GM12878 (cell line): ENCODE results near the gene COL23A1. TPM values are rescaled to one million over a fixed set of nuclear protein-coding genes. Genes with fewer than 3 reads are reported as not detected.

Experiments used
- ATAC-seq: fragments of 200-7000 bp; cut with Tn5 transposase; 3 replicates; pipeline ENCODE4 v1.9.1; 2020; ENCODE audit warnings: mild to moderate bottlenecking, moderate library complexity
- BruUV-seq: library from RNA; stranded (reverse); fragments of 400-500 nt; replicated peaks from 2 replicates; lab custom pipeline; 2021; lab: Mats Ljungman, UMichigan
- CTCF ChIA-PET: fragments of 300-600 bp; sonication (Branson Sonifier 250); formaldehyde crosslinking; extraction: SDS; loops from one replicate; lab custom pipeline; 2021; ENCODE audit warnings: inconsistent platforms; lab: Yijun Ruan, JAX
- POLR2A ChIA-PET: fragments of 350-600 bp; formaldehyde crosslinking; extraction: SDS; loops from one replicate; lab custom pipeline; 2021; ENCODE audit warnings: inconsistent platforms; lab: Charles Lee
- RAD21 ChIA-PET: fragments of 300-600 bp; sonication (Branson Sonifier 250); formaldehyde crosslinking; loops from one replicate; lab custom pipeline; 2023; ENCODE audit warnings: antibody characterized with exemption; ENCODE audit not compliant: unreplicated experiment; lab: Charles Lee
- SMC1A ChIA-PET: fragments of 300-600 bp; sonication (Branson Sonifier 250); formaldehyde crosslinking; loops from one replicate; lab custom pipeline; 2023; ENCODE audit not compliant: unreplicated experiment, uncharacterized antibody; lab: Charles Lee
- DNase-seq: peaks from one replicate; pipeline ENCODE4 v3.0.0-alpha.2; 2011; ENCODE audit warnings: low read depth, low spot score
- FAIRE-seq: peaks from 3 replicates; lab custom pipeline; 2011; peaks lifted over from hg19 to GRCh38; lab: Jason Lieb, UNC
- H2AFZ ChIP-seq: 2 replicates; pipeline ENCODE4 v1.6.0; 2011; ENCODE audit warnings: low read depth, low read length, control low read depth; ENCODE audit not compliant: control insufficient read depth
- H3K27ac ChIP-seq: 2 replicates; pipeline ENCODE4 v1.5.1; 2011; ENCODE audit warnings: control low read depth; ENCODE audit not compliant: control insufficient read depth, insufficient read depth
- H3K27me3 ChIP-seq, 2 experiments: replicated peaks in 1 of 2; 2 replicates each; pipeline versions ENCODE4 v1.6.0 to v1.6.1; 2011; ENCODE audit warnings: low read length in 1 of 2; ENCODE audit not compliant: control insufficient read depth in 2 of 2, insufficient read depth in 2 of 2
- H3K36me3 ChIP-seq, 2 experiments: 2 replicates each; pipeline ENCODE4 v1.5.1; 2011; ENCODE audit warnings: low read length in 1 of 2; ENCODE audit not compliant: control insufficient read depth in 2 of 2, insufficient read depth in 2 of 2
- H3K4me1 ChIP-seq: 2 replicates; pipeline ENCODE4 v1.6.1; 2011; ENCODE audit warnings: mild to moderate bottlenecking, low read length, moderate library complexity, mixed read lengths; ENCODE audit not compliant: control insufficient read depth, insufficient read depth
- H3K4me2 ChIP-seq: 2 replicates; pipeline ENCODE4 v1.6.0; 2011; ENCODE audit warnings: control low read depth; ENCODE audit not compliant: control insufficient read depth, insufficient read depth
- H3K4me3 ChIP-seq: fragments of 200-600 bp; sonication (generic); 2 replicates; pipeline ENCODE4 v1.5.1; 2016
- H3K79me2 ChIP-seq: 2 replicates; pipeline ENCODE4 v1.6.0; 2011; ENCODE audit warnings: low read length; ENCODE audit not compliant: control insufficient read depth, insufficient read depth
- H3K9ac ChIP-seq: 2 replicates; pipeline ENCODE4 v1.8.0; 2011; ENCODE audit warnings: low read length, control low read depth, mixed read lengths; ENCODE audit not compliant: control insufficient read depth, insufficient read depth
- H3K9me3 ChIP-seq: replicated peaks from 3 replicates; pipeline ENCODE4 v1.5.1; 2011; ENCODE audit warnings: mild to moderate bottlenecking, low read length; ENCODE audit not compliant: control insufficient read depth, insufficient read depth
- H4K20me1 ChIP-seq: 2 replicates; pipeline ENCODE4 v1.6.0; 2011; ENCODE audit not compliant: control insufficient read depth, insufficient read depth
- ASH2L ChIP-seq: fragments of 300-600, 200-600 bp; sonication (generic); IDR thresholded peaks from 2 replicates; pipeline ENCODE4 v1.6.1; 2017; ENCODE audit warnings: low read depth, mild to moderate bottlenecking, borderline replicate concordance
- BCL11A ChIP-seq: IDR thresholded peaks from 2 replicates; pipeline ENCODE4 v1.6.1; 2011; ENCODE audit warnings: low read depth, low read length
- BMI1 ChIP-seq: fragments of 450-650 bp; IDR thresholded peaks from 2 replicates; pipeline ENCODE4 v1.6.1; 2016; ENCODE audit warnings: mild to moderate bottlenecking, moderate library complexity, borderline replicate concordance
- CBX5 ChIP-seq: sonication (generic); IDR thresholded peaks from 2 replicates; pipeline ENCODE4 v1.6.1; 2016; ENCODE audit warnings: low read depth, moderate library complexity, mild to moderate bottlenecking, inconsistent platforms
- CREB1 ChIP-seq: IDR thresholded peaks from 2 replicates; pipeline ENCODE4 v1.6.1; 2012; ENCODE audit warnings: low read depth, mild to moderate bottlenecking, inconsistent platforms
- DPF2 ChIP-seq: fragments of 450-650 bp; IDR thresholded peaks from 2 replicates; pipeline ENCODE4 v1.6.1; 2017; ENCODE audit warnings: mild to moderate bottlenecking
- EED ChIP-seq: sonication (generic); IDR thresholded peaks from 2 replicates; pipeline ENCODE4 v1.6.1; 2016; ENCODE audit warnings: antibody characterized with exemption, low read depth
- MYB ChIP-seq: fragments of 150-350 bp; IDR thresholded peaks from 2 replicates; pipeline ENCODE4 v1.6.1; 2014; ENCODE audit warnings: mild to moderate bottlenecking, low read depth, low read length, borderline replicate concordance
- NBN ChIP-seq: fragments of 450-650 bp; IDR thresholded peaks from 2 replicates; pipeline ENCODE4 v1.6.1; 2016
- NFIC ChIP-seq: IDR thresholded peaks from 2 replicates; pipeline ENCODE4 v1.6.1; 2012; ENCODE audit warnings: low read depth, mild to moderate bottlenecking, inconsistent platforms, low read length, moderate library complexity
- POLR2A ChIP-seq: IDR thresholded peaks from 2 replicates; pipeline ENCODE4 v1.6.1; 2011; ENCODE audit warnings: low read depth, mild to moderate bottlenecking, low read length
- POLR2AphosphoS5 ChIP-seq: IDR thresholded peaks from 2 replicates; pipeline ENCODE4 v1.6.1; 2011; ENCODE audit warnings: mild to moderate bottlenecking, low read length, inconsistent platforms
- POU2F2 ChIP-seq: IDR thresholded peaks from 3 replicates; pipeline ENCODE4 v1.6.1; 2011; ENCODE audit warnings: low read depth, mild to moderate bottlenecking, low read length, borderline replicate concordance
- RB1 ChIP-seq: fragments of 450-650 bp; formaldehyde crosslinking; IDR thresholded peaks from 2 replicates; pipeline ENCODE4 v1.6.1; 2017; ENCODE audit warnings: mild to moderate bottlenecking, borderline replicate concordance
- RELA ChIP-seq: fragments of 450-650 bp; IDR thresholded peaks from 2 replicates; pipeline ENCODE4 v1.8.0; 2014; ENCODE audit warnings: borderline replicate concordance; ENCODE audit not compliant: partially characterized antibody
- TCF7 ChIP-seq: IDR thresholded peaks from 2 replicates; pipeline ENCODE4 v1.6.1; 2014; ENCODE audit warnings: antibody characterized with exemption, borderline replicate concordance
- ZNF274 ChIP-seq: IDR thresholded peaks from one replicate; pipeline ENCODE4 v1.8.0; 2011; ENCODE audit not compliant: insufficient read length, insufficient read depth
- WGBS: methylation state at CpG from one replicate; pipeline ENCODE4 v1.1.6; 2016; ENCODE audit warnings: low lambda C conversion rate; ENCODE audit not compliant: insufficient replicate concordance, insufficient coverage; ENCODE audit errors: missing lambda C conversion rate; 5-methylcytosine and 5-hydroxymethylcytosine counted together
- in situ Hi-C: fragments of 300-500 bp; cut with MboI; formaldehyde crosslinking; loops from 9 replicates; pipeline ENCODE4 v1.14.3; 2018; ENCODE audit warnings: mixed read lengths
- intact Hi-C: fragments of 100-400 bp; cut with micrococcal nuclease; formaldehyde crosslinking; loops from one replicate; pipeline ENCODE4 v1.14.2; 2022; ENCODE audit not compliant: unreplicated experiment
- polyA plus RNA-seq, 11 experiments: library from polyadenylated mRNA; depleted of rRNA in 4 of 11; unstranded in 6 of 11; stranded (reverse) in 5 of 11; fragments of >200 nt; fragmentation: Nextera tagmentation in 4 of 11; fragmentation: Illumina TruSeq in 1 of 11; extraction: Ambion mirVana in 4 of 11; extraction: Trizol in 1 of 11; gene quantifications; 1 replicate in 1 of 11; 2 replicates in 10 of 11; pipeline versions ENCODE4 v1.2.1 to v1.2.3, GENCODE V29; 2011 to 2016; ENCODE audit warnings: inconsistent platforms in 2 of 11, missing spikeins in 2 of 11, low read depth in 1 of 11
- total RNA-seq, 4 experiments: library from RNA; depleted of rRNA in 3 of 4; stranded (reverse); fragments of >200 nt in 3 of 4; fragmentation: Illumina TruSeq in 1 of 4; extraction: Trizol in 1 of 4; gene quantifications; 2 replicates each; pipeline versions ENCODE4 v1.2.1 to v1.2.3, GENCODE V29; 2013 to 2021
- TF ChIP-seq, protein P1 (sequence below): fragments of 450-650 bp; formaldehyde crosslinking; IDR thresholded peaks from 2 replicates; pipeline ENCODE4 v1.5.0; 2022; ENCODE audit warnings: mild to moderate bottlenecking, missing genetic modification characterization

The COL23A1 gene
- total and polyA plus RNA-seq, 10 of the 15 experiments (the other 5 are each of a cell fraction or from before 2014, with no cell fraction given) = 0.03 to 0.83 (median 0.09) TPM; not detected in 5

DNA sequence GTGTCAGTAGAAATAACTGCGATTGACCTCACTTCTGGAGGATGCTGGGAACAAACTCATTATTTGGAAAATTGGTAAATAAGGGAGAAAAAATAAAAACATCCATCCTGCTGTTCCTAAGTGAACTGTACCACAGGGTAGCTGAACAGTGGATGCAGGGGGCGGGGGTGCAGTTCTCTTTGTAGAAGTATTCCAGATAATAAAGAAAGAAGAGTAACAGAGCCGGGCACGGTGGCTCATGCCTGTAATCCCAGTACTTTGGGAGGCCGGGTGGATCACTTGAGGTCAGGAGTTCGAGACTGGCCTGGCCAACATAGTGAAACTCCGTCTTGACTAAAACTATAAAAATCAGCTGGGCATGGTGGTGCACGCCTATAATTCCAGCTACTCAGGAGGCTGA lies 132.1 kb downstream of the COL23A1 start:
- DNase-seq (no peak), FAIRE-seq (no peak)
- POLR2A ChIA-PET = no interaction called here
- no peak overlapping the region for H3K4me2 ChIP-seq
- no peaks in the 10 kb centered on the region for H3K27me3 ChIP-seq
- CTCF ChIA-PET = no interaction called here
- H3K9ac ChIP-seq = no peak overlapping the region
- RAD21 ChIA-PET = no interaction called here
- H4K20me1 ChIP-seq = no peaks in the 10 kb centered on the region
- H3K27ac ChIP-seq = no peak overlapping the region
- H3K79me2 ChIP-seq = no peaks in the 10 kb centered on the region
- no TSS peak for BruUV-seq
- TF ChIP-seq CBX5 (no peak), NFIC (no peak)
- TF ChIP-seq, protein P1, sequence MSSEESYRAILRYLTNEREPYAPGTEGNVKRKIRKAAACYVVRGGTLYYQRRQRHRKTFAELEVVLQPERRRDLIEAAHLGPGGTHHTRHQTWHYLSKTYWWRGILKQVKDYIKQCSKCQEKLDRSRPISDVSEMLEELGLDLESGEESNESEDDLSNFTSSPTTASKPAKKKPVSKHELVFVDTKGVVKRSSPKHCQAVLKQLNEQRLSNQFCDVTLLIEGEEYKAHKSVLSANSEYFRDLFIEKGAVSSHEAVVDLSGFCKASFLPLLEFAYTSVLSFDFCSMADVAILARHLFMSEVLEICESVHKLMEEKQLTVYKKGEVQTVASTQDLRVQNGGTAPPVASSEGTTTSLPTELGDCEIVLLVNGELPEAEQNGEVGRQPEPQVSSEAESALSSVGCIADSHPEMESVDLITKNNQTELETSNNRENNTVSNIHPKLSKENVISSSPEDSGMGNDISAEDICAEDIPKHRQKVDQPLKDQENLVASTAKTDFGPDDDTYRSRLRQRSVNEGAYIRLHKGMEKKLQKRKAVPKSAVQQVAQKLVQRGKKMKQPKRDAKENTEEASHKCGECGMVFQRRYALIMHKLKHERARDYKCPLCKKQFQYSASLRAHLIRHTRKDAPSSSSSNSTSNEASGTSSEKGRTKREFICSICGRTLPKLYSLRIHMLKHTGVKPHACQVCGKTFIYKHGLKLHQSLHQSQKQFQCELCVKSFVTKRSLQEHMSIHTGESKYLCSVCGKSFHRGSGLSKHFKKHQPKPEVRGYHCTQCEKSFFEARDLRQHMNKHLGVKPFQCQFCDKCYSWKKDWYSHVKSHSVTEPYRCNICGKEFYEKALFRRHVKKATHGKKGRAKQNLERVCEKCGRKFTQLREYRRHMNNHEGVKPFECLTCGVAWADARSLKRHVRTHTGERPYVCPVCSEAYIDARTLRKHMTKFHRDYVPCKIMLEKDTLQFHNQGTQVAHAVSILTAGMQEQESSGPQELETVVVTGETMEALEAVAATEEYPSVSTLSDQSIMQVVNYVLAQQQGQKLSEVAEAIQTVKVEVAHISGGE (CRISPR knock-in tag) = no peak
- TF ChIP-seq, all 136 proteins: peak for 0
- 31% methylated on average over 8 of the region's 8 CpGs for WGBS
- Histone ChIP-seq H3K4me1 (no peaks in the 10 kb centered on the region), H2AFZ (no peak overlapping the region), H3K4me3 (no peak overlapping the region), H3K36me3 (no peaks in the 10 kb centered on the region), H3K9me3 (no peaks in the 10 kb centered on the region)
- in situ Hi-C loops (no loop called here), intact Hi-C loops (loop anchor here (10.0 kb wide), 1 partner anchor 173 kb away; no protein-coding TSS in a partner anchor)
- SMC1A ChIA-PET = no interaction called here
- no peak for ATAC-seq

DNA sequence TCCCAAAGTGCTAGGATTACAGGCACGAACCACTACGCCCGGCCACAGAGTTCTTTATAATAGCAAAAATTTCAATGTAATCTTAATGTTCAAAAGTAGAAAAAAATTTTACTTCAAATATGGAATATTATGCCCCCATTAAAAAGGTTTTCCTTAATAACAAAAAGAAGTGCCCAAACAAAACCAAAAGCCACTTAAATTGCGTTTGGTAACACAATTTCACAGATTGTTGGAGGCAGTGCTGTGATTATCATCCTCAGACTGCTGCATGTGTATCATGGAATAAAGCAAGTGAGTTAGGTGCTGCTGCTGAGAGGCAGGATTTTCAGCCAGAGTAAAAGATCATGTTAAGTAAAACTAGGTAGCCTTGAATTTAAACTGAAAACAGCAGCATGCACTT lies 132.7 kb downstream of the COL23A1 start:
- Histone ChIP-seq H3K9me3 (no peaks in the 10 kb centered on the region), H3K27ac (no peak overlapping the region), H3K27me3 (no peaks in the 10 kb centered on the region), H3K4me1 (no peaks in the 10 kb centered on the region), H3K79me2 (no peaks in the 10 kb centered on the region), H4K20me1 (no peaks in the 10 kb centered on the region), H3K9ac (no peak overlapping the region), H2AFZ (no peak overlapping the region), H3K36me3 (no peaks in the 10 kb centered on the region), H3K4me2 (no peak overlapping the region), H3K4me3 (no peak overlapping the region)
- 42% methylated on average over 4 of the region's 4 CpGs for WGBS
- DNase-seq = no peak
- in situ Hi-C loops (no loop called here), intact Hi-C loops (loop anchor here (10.0 kb wide), 1 partner anchor 173 kb away; no protein-coding TSS in a partner anchor)
- CTCF ChIA-PET = no interaction called here
- RAD21 ChIA-PET = no interaction called here
- ATAC-seq = no peak
- no peak for FAIRE-seq
- POLR2A ChIA-PET = no interaction called here
- BruUV-seq = no TSS peak
- no peak for TF ChIP-seq RB1
- TF ChIP-seq TCF7 = no peak
- TF ChIP-seq POLR2AphosphoS5 = no peak
- TF ChIP-seq EED = no peak
- no peak for TF ChIP-seq RELA
- no peak for TF ChIP-seq POLR2A
- TF ChIP-seq POU2F2 = no peak
- no peak for TF ChIP-seq MYB
- TF ChIP-seq BCL11A = no peak
- no peak for TF ChIP-seq ZNF274
- no peak for TF ChIP-seq NBN
- no peak for TF ChIP-seq BMI1
- no peak for TF ChIP-seq ASH2L
- TF ChIP-seq DPF2 = no peak
- no peak for TF ChIP-seq CREB1
- SMC1A ChIA-PET = no interaction called here
